Stomach smooth muscle (tissue), 2 donors: ENCODE measurements around the gene ZNF407.

Source experiments
- H3K27ac ChIP-seq: one replicate; pipeline ENCODE4 v1.7.0; 2013; ENCODE audit warnings: mild to moderate bottlenecking, low read length, inconsistent platforms
- H3K27me3 ChIP-seq, 2 donors: one replicate each; pipeline ENCODE4 v1.7.0; 2013; ENCODE audit warnings: low read length in 2 of 2; ENCODE audit not compliant: insufficient read depth in 2 of 2, control insufficient read depth in 1 of 2
- H3K36me3 ChIP-seq, 2 donors: one replicate each; pipeline ENCODE4 v1.7.0; 2013; ENCODE audit warnings: low read length in 2 of 2; ENCODE audit not compliant: control insufficient read depth in 2 of 2, insufficient read depth in 2 of 2
- H3K4me1 ChIP-seq: one replicate; pipeline ENCODE4 v1.7.0; 2013; ENCODE audit warnings: low read length; ENCODE audit not compliant: control insufficient read depth, insufficient read depth
- H3K4me3 ChIP-seq, 2 donors: one replicate each; pipeline ENCODE4 v1.7.0; 2013; ENCODE audit warnings: low read length in 2 of 2
- H3K9ac ChIP-seq, 2 donors: one replicate each; pipeline ENCODE4 v1.7.0; 2013; ENCODE audit warnings: low read length in 2 of 2, mild to moderate bottlenecking in 1 of 2
- H3K9me3 ChIP-seq, 2 donors: one replicate each; pipeline ENCODE4 v1.7.0; 2013; ENCODE audit warnings: low read length in 2 of 2; ENCODE audit not compliant: control insufficient read depth in 2 of 2
- donor health status: healthy.
- donor health status: Pancreatic carcinoma.

Gene ZNF407

GRCh38 chr18:74609535-74609934 lies 11.9 kb downstream of the ZNF407 start:
- Histone ChIP-seq H3K4me1 (peaks cover 5% of the 10 kb centered on the region), H3K36me3 (no peaks in the 10 kb centered on the region), H3K27ac (no peak overlapping the region), H3K9me3 (no peaks in the 10 kb centered on the region), H3K9ac (no peak overlapping the region), H3K4me3 (no peak overlapping the region), H3K27me3 (no peaks in the 10 kb centered on the region)

GRCh38 chr18:74610051-74610615 lies 12.5 kb downstream of the ZNF407 start:
- no peaks in the 10 kb centered on the region for H3K9me3 ChIP-seq
- no peaks in the 10 kb centered on the region for H3K36me3 ChIP-seq
- no peak overlapping the region for H3K9ac ChIP-seq
- no peak overlapping the region for H3K27ac ChIP-seq
- peaks cover 2% of the 10 kb centered on the region for H3K4me1 ChIP-seq
- H3K4me3 ChIP-seq = no peak overlapping the region
- no peaks in the 10 kb centered on the region for H3K27me3 ChIP-seq

- no peaks in the 10 kb centered on the region for H3K9me3 ChIP-seq
- H3K4me3 ChIP-seq = no peak overlapping the region
- H3K27me3 ChIP-seq = no peaks in the 10 kb centered on the region
- no peaks in the 10 kb centered on the region for H3K4me1 ChIP-seq
- no peaks in the 10 kb centered on the region for H3K36me3 ChIP-seq
- no peak overlapping the region for H3K27ac ChIP-seq
- H3K9ac ChIP-seq = no peak overlapping the region
These were observed 13.2 kb downstream of the ZNF407 start for GRCh38 chr18:74610860-74611259.

- H3K4me1 ChIP-seq = no peaks in the 10 kb centered on the region
- peaks cover 0 to 1% of the 10 kb centered on the region in 2 donors for H3K36me3 ChIP-seq
- no peak overlapping the region for H3K9ac ChIP-seq
- H3K27me3 ChIP-seq = no peaks in the 10 kb centered on the region
- H3K27ac ChIP-seq = no peak overlapping the region
- H3K9me3 ChIP-seq = no peaks in the 10 kb centered on the region
- no peak overlapping the region for H3K4me3 ChIP-seq
These were observed 14.1 kb downstream of the ZNF407 start for GRCh38 chr18:74611765-74612164.

- no peak overlapping the region for H3K4me3 ChIP-seq
- H3K36me3 ChIP-seq = peaks cover 0 to 5% of the 10 kb centered on the region in 2 donors
- no peak overlapping the region for H3K9ac ChIP-seq
- no peak overlapping the region for H3K27ac ChIP-seq
- H3K9me3 ChIP-seq = no peaks in the 10 kb centered on the region
- no peaks in the 10 kb centered on the region for H3K27me3 ChIP-seq
- no peaks in the 10 kb centered on the region for H3K4me1 ChIP-seq
These were observed 15.7 kb downstream of the ZNF407 start for GRCh38 chr18:74613381-74613780.

GRCh38 chr18:74616494-74616893 lies 18.8 kb downstream of the ZNF407 start:
- no peak overlapping the region for H3K27ac ChIP-seq
- H3K36me3 ChIP-seq = peaks cover 0 to 5% of the 10 kb centered on the region in 2 donors
- H3K4me1 ChIP-seq = no peaks in the 10 kb centered on the region
- H3K4me3 ChIP-seq = no peak overlapping the region
- no peaks in the 10 kb centered on the region for H3K9me3 ChIP-seq
- no peak overlapping the region for H3K9ac ChIP-seq
- H3K27me3 ChIP-seq = no peaks in the 10 kb centered on the region

GRCh38 chr18:74617486-74617885 lies 19.8 kb downstream of the ZNF407 start:
- Histone ChIP-seq H3K9me3 (no peaks in the 10 kb centered on the region), H3K9ac (no peak overlapping the region), H3K4me3 (no peak overlapping the region), H3K27ac (no peak overlapping the region), H3K36me3 (peaks cover 0 to 5% of the 10 kb centered on the region in 2 donors), H3K4me1 (no peaks in the 10 kb centered on the region), H3K27me3 (no peaks in the 10 kb centered on the region)

GRCh38 chr18:74622072-74622471 lies 24.4 kb downstream of the ZNF407 start:
- H3K27me3 ChIP-seq = no peaks in the 10 kb centered on the region
- no peak overlapping the region for H3K27ac ChIP-seq
- H3K36me3 ChIP-seq = peaks cover 0 to under 1% of the 10 kb centered on the region in 2 donors

GRCh38 chr18:74623047-74623816 lies 25.6 kb downstream of the ZNF407 start:
- H3K27ac ChIP-seq = no peak overlapping the region
- no peaks in the 10 kb centered on the region for H3K36me3 ChIP-seq
- no peaks in the 10 kb centered on the region for H3K4me1 ChIP-seq
- no peaks in the 10 kb centered on the region for H3K27me3 ChIP-seq
- H3K4me3 ChIP-seq = no peak overlapping the region
- no peaks in the 10 kb centered on the region for H3K9me3 ChIP-seq
- H3K9ac ChIP-seq = no peak overlapping the region

More at GRCh38 chr18:74622072-74622471, 24.4 kb downstream of the ZNF407 start:
- H3K9ac ChIP-seq = no peak overlapping the region
- H3K9me3 ChIP-seq = no peaks in the 10 kb centered on the region
- no peaks in the 10 kb centered on the region for H3K4me1 ChIP-seq
- H3K4me3 ChIP-seq = no peak overlapping the region

- no peak overlapping the region for H3K4me3 ChIP-seq
- no peak overlapping the region for H3K27ac ChIP-seq
- no peak overlapping the region for H3K9ac ChIP-seq
- H3K27me3 ChIP-seq = no peaks in the 10 kb centered on the region
- H3K4me1 ChIP-seq = no peaks in the 10 kb centered on the region
- H3K36me3 ChIP-seq = no peaks in the 10 kb centered on the region
- H3K9me3 ChIP-seq = no peaks in the 10 kb centered on the region
These were observed 26.8 kb downstream of the ZNF407 start for GRCh38 chr18:74624466-74624865.

- Histone ChIP-seq H3K27me3 (no peaks in the 10 kb centered on the region), H3K9me3 (no peaks in the 10 kb centered on the region), H3K4me1 (no peaks in the 10 kb centered on the region), H3K36me3 (no peaks in the 10 kb centered on the region), H3K9ac (no peak overlapping the region), H3K4me3 (no peak overlapping the region), H3K27ac (no peak overlapping the region)
These were observed 27.5 kb downstream of the ZNF407 start for GRCh38 chr18:74625157-74625556.
